ENCODE results near the gene TIMELESS.

GRCh38 chr12:56434828-56435227 is 14.4 kb downstream of the TIMELESS start:
- TF ChIP-seq CTCF (IDR thresholded peaks at IDR 0.05) (no peak), POLR2A (IDR thresholded peaks at IDR 0.05) (no peak)

Data from right lobe of liver (tissue), 4 donors.